Body of pancreas (tissue), 4 donors: ENCODE results near the gene HYI. TPM values are rescaled to one million over a fixed set of nuclear protein-coding genes. Genes with fewer than 3 reads are reported as not detected.
"Not testable (repeated sequence)": the region's sequence is repeated elsewhere in the genome, so short reads cannot be mapped to it uniquely, and the experiment has no call there.

Experiments used
- ATAC-seq: fragments of 150-250 bp; one replicate; pipeline ENCODE4 v1.9.1; 2016
- DNase-seq, 4 donors: peaks; one replicate each; pipeline ENCODE4 v3.0.0-alpha.2; 2019
- H3K27ac ChIP-seq, 4 donors: fragments of 200-600 bp; sonication (generic); 1 replicate in 3 of 4; 2 replicates in 1 of 4; pipeline versions ENCODE4 v1.5.1 to v1.6.1; 2016 to 2019; ENCODE audit warnings: mild to moderate bottlenecking in 1 of 4, mixed read lengths in 1 of 4, moderate library complexity in 1 of 4
- H3K27me3 ChIP-seq, 2 donors: fragments of 200-600 bp; sonication (generic); one replicate each; pipeline ENCODE4 v1.6.0; 2016; ENCODE audit warnings: mild to moderate bottlenecking in 1 of 2
- H3K36me3 ChIP-seq, 2 donors: fragments of 200-600 bp; sonication (generic); replicated peaks in 1 of 2; 2 replicates each; pipeline ENCODE4 v1.5.1; 2016; ENCODE audit warnings: low read depth in 2 of 2; ENCODE audit not compliant: insufficient read depth in 1 of 2
- H3K4me1 ChIP-seq: fragments of 200-600 bp; sonication (generic); one replicate; pipeline ENCODE4 v1.6.0; 2016
- H3K4me3 ChIP-seq, 2 donors: fragments of 200-600 bp; sonication (generic); 1 replicate in 1 of 2; 2 replicates in 1 of 2; pipeline ENCODE4 v1.5.1; 2016 to 2019
- H3K9me3 ChIP-seq, 3 donors: fragments of 200-600 bp; sonication (generic); 1 replicate in 2 of 3; 2 replicates in 1 of 3; pipeline ENCODE4 v1.5.1; 2016
- CTCF ChIP-seq, 7 experiments: fragments of 450-650 bp in 4 of 7; fragments of 200-600 bp in 3 of 7; sonication (generic) in 3 of 7; IDR thresholded peaks; one replicate each; pipeline ENCODE4 v1.5.1; 2016 to 2019; ENCODE audit warnings: antibody characterized with exemption in 7 of 7
- POLR2A ChIP-seq, 3 donors: fragments of 450-650 bp; IDR thresholded peaks; one replicate each; pipeline ENCODE4 v1.6.1; 2016; ENCODE audit warnings: antibody characterized with exemption in 3 of 3, mild to moderate bottlenecking in 2 of 3
- WGBS, 2 donors: methylation state at CpG; one replicate each; pipeline ENCODE4 v1.1.5; 2017; 5-methylcytosine and 5-hydroxymethylcytosine counted together
- intact Hi-C: fragments of 100-400 bp; cut with DNase I; formaldehyde crosslinking; loops from one replicate; pipeline ENCODE4 v1.15.1; 2023
- total RNA-seq, 2 donors: library from RNA; depleted of rRNA; stranded (reverse); fragments of >200 nt; gene quantifications; one replicate each; pipeline ENCODE4 v1.1.0, GENCODE V29; 2016

HYI gene
- total RNA-seq, 2 donors from 2014 or later, result 101 to 157 TPM

DNA sequence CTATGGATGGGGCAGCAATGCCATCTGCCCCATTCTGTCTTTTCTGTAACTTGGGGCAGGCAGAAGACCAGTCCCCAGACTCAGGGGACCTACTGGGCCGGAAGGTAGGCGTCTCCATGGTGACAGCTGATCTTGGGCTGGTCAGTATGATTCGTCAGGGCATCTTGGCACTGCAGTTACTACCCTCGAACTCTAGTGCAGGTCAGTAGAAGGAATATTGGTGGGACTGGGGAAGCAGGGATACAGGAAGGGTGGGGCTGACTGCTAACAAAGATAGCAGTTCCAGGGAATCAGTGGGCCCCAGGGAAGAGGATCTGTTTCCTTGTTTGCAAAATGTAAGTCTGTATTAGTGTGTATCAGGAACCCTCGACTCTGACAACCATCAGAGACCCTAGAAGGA is 37.8 kb downstream of the HYI start:
- peaks cover 0 to 31% of the 10 kb centered on the region in 2 donors for H3K36me3 ChIP-seq
- 78 to 90% methylated on average over 3 to 5 of the region's 5 CpGs for WGBS, 2 donors

GRCh38 chr1:43414634-43415223 is 39.0 kb downstream of the HYI start:
- ATAC-seq (peak; percentile 82), DNase-seq (peak; percentile 62 to 78 (median 68))
- WGBS, 2 donors, result 75 to 79% methylated on average over 5 of the region's 5 CpGs
- H3K4me1 ChIP-seq, result no peaks in the 10 kb centered on the region
- peaks cover 0 to 21% of the 10 kb centered on the region in 2 donors for H3K36me3 ChIP-seq
- H3K27me3 ChIP-seq, result no peaks in the 10 kb centered on the region
- intact Hi-C loops, result loop anchor here (5.0 kb wide), 1 partner anchor 187 kb away; no protein-coding TSS in a partner anchor
- no peak for TF ChIP-seq POLR2A (IDR thresholded peaks at IDR 0.05)
- TF ChIP-seq CTCF (IDR thresholded peaks at IDR 0.05), result peak; percentile 42 to 73 (median 66)
- no peaks in the 10 kb centered on the region for H3K9me3 ChIP-seq
- H3K4me3 ChIP-seq, result no peak overlapping the region
- H3K27ac ChIP-seq, result no peak overlapping the region

More for the DNA sequence above, 37.8 kb downstream of the HYI start:
- Histone ChIP-seq H3K4me3 (no peak overlapping the region), H3K27me3 (no peaks in the 10 kb centered on the region), H3K9me3 (no peaks in the 10 kb centered on the region), H3K27ac (no peak overlapping the region), H3K4me1 (no peaks in the 10 kb centered on the region)
- intact Hi-C loops, result loop anchor here (5.0 kb wide), 1 partner anchor 189 kb away; no protein-coding TSS in a partner anchor
- TF ChIP-seq CTCF (IDR thresholded peaks at IDR 0.05) (no peak), POLR2A (IDR thresholded peaks at IDR 0.05) (no peak)
- DNase-seq (no peak), ATAC-seq (no peak)

GRCh38 chr1:43413426-43413825 is 40.3 kb downstream of the HYI start:
- H3K4me3 ChIP-seq, H3K27ac ChIP-seq, H3K9me3 ChIP-seq, ATAC-seq, DNase-seq, H3K27me3 ChIP-seq, H3K4me1 ChIP-seq, intact Hi-C loops: not testable (repeated sequence)
- H3K36me3 ChIP-seq, result peaks cover 0 to 10% of the 10 kb centered on the region in 2 donors
- 91 to 94% methylated on average over 1 of the region's 1 CpG for WGBS, 2 donors

- H3K27me3 ChIP-seq, result no peaks in the 10 kb centered on the region
- 82 to 100% methylated on average over 3 of the region's 3 CpGs for WGBS, 2 donors
- no peak for ATAC-seq
- peaks cover 0 to 8% of the 10 kb centered on the region in 2 donors for H3K36me3 ChIP-seq
- intact Hi-C loops, result no loop called here
- TF ChIP-seq POLR2A (IDR thresholded peaks at IDR 0.05) (no peak), CTCF (IDR thresholded peaks at IDR 0.05) (no peak)
- no peak overlapping the region for H3K4me3 ChIP-seq
- no peak overlapping the region for H3K27ac ChIP-seq
- H3K4me1 ChIP-seq, result no peaks in the 10 kb centered on the region
- DNase-seq, result no peak
- no peaks in the 10 kb centered on the region for H3K9me3 ChIP-seq
Measured at GRCh38 chr1:43410571-43410970, 43.2 kb downstream of the HYI start.

DNA sequence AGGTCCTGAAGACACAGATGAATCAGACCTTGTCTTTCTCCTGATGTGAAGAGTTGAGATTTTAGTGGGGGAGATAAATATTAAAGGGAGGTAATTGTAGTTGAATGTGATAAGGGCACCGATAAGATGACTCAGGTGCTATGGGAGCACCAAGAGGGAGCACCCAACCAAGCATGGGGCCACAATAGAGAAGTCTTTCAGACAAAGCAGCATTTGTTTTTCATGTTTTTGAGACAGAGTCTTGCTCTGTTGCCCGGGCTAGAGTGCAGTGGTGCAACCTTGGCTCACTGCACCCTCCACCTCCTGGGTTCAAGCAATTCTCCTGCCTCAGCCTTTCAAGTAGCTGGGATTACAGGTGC is 47.9 kb downstream of the HYI start:
- Histone ChIP-seq H3K27me3 (no peaks in the 10 kb centered on the region), H3K27ac (no peak overlapping the region), H3K36me3 (peaks cover 5 to 15% of the 10 kb centered on the region in 2 donors), H3K9me3 (no peaks in the 10 kb centered on the region), H3K4me3 (no peak overlapping the region), H3K4me1 (no peaks in the 10 kb centered on the region)
- WGBS, 2 donors, result 86 to 92% methylated on average over 2 of the region's 2 CpGs
- no peak for ATAC-seq
- TF ChIP-seq CTCF (IDR thresholded peaks at IDR 0.05) (no peak), POLR2A (IDR thresholded peaks at IDR 0.05) (no peak)
- no peak for DNase-seq
- intact Hi-C loops, result no loop called here
